SK-N-SH treated with all-trans-retinoic acid at 6 μM for 48 hours (cell line): ENCODE measurements around the gene ITIH6.
A peak's percentile ranks its signal among the peaks of the same experiment; 100 is the strongest.
"Not testable (repeated sequence)": the region's sequence is repeated elsewhere in the genome, so short reads cannot be mapped to it uniquely, and the experiment has no call there.

Source experiments
- ATAC-seq: fragments of 200-7000 bp; cut with Tn5 transposase; 3 replicates; pipeline ENCODE4 v1.9.1; 2020; ENCODE audit warnings: mild to moderate bottlenecking, moderate library complexity
- ARNTL ChIP-seq: fragments of 450-650 bp; formaldehyde crosslinking; IDR thresholded peaks from 2 replicates; pipeline ENCODE4 v1.5.0; 2020; ENCODE audit warnings: low read depth, mild to moderate bottlenecking, moderate library complexity, borderline replicate concordance
- BACH2 ChIP-seq: fragments of 250-450 bp; sonication (Bioruptor Pico); IDR thresholded peaks from 2 replicates; pipeline ENCODE4 v1.9.0; 2021; ENCODE audit warnings: mild to moderate bottlenecking, borderline replicate concordance
- CREB5 ChIP-seq: fragments of 250-450 bp; sonication (Bioruptor Pico); IDR thresholded peaks from 2 replicates; pipeline ENCODE4 v1.5.1; 2020; ENCODE audit warnings: low read depth, mild to moderate bottlenecking, moderate library complexity
- CSRNP3 ChIP-seq: fragments of 250-450 bp; sonication (Bioruptor Pico); IDR thresholded peaks from 2 replicates; pipeline ENCODE4 v1.5.1; 2021; ENCODE audit warnings: mild to moderate bottlenecking, moderate library complexity
- ESRRG ChIP-seq: fragments of 250-450 bp; sonication (Bioruptor Pico); IDR thresholded peaks from 2 replicates; pipeline ENCODE4 v1.6.1; 2021; ENCODE audit warnings: mild to moderate bottlenecking
- GLIS3 ChIP-seq: fragments of 250-450 bp; sonication (Bioruptor Pico); IDR thresholded peaks from 2 replicates; pipeline ENCODE4 v1.5.0; 2020; ENCODE audit warnings: mild to moderate bottlenecking, moderate library complexity
- ISL1 ChIP-seq: fragments of 250-450 bp; sonication (Bioruptor Pico); IDR thresholded peaks from 2 replicates; pipeline ENCODE4 v2.1.2; 2022; ENCODE audit warnings: mild to moderate bottlenecking, moderate library complexity
- OSR1 ChIP-seq: fragments of 250-450 bp; sonication (Bioruptor Pico); IDR thresholded peaks from 2 replicates; pipeline ENCODE4 v1.8.0; 2022; ENCODE audit warnings: moderate library complexity, mild to moderate bottlenecking, inconsistent platforms
- PATZ1 ChIP-seq: fragments of 250-450 bp; sonication (Bioruptor Pico); IDR thresholded peaks from 2 replicates; pipeline ENCODE4 v1.8.0; 2020; ENCODE audit warnings: mild to moderate bottlenecking, moderate library complexity, borderline replicate concordance
- POU6F1 ChIP-seq: fragments of 250-450 bp; sonication (Bioruptor Pico); IDR thresholded peaks from 2 replicates; pipeline ENCODE4 v1.8.0; 2021; ENCODE audit warnings: low read depth, mild to moderate bottlenecking, moderate library complexity, borderline replicate concordance
- PPARA ChIP-seq: fragments of 250-450 bp; sonication (Bioruptor Pico); IDR thresholded peaks from 2 replicates; pipeline ENCODE4 v1.5.0; 2020; ENCODE audit warnings: mild to moderate bottlenecking, borderline replicate concordance
- SNAI2 ChIP-seq: fragments of 250-450 bp; sonication (Bioruptor Pico); IDR thresholded peaks from 2 replicates; pipeline ENCODE4 v1.5.0; 2020; ENCODE audit warnings: mild to moderate bottlenecking, moderate library complexity
- TCF4 ChIP-seq: fragments of 250-450 bp; sonication (Bioruptor Pico); IDR thresholded peaks from 2 replicates; pipeline ENCODE4 v1.8.0; 2021; ENCODE audit warnings: mild to moderate bottlenecking, moderate library complexity, borderline replicate concordance
- TOX ChIP-seq: fragments of 250-450 bp; sonication (Bioruptor Pico); IDR thresholded peaks from 2 replicates; pipeline ENCODE4 v1.8.0; 2021; ENCODE audit warnings: mild to moderate bottlenecking, moderate library complexity, borderline replicate concordance
- ZC3H10 ChIP-seq: fragments of 250-450 bp; sonication (Bioruptor Pico); IDR thresholded peaks from 2 replicates; pipeline ENCODE4 v1.5.1; 2021; ENCODE audit warnings: mild to moderate bottlenecking, moderate library complexity
- ZFP3 ChIP-seq: fragments of 250-450 bp; sonication (Bioruptor Pico); IDR thresholded peaks from 2 replicates; pipeline ENCODE4 v1.5.0; 2020; ENCODE audit warnings: mild to moderate bottlenecking, moderate library complexity
- ZFP30 ChIP-seq: fragments of 450-650 bp; formaldehyde crosslinking; IDR thresholded peaks from 2 replicates; pipeline ENCODE4 v1.5.0; 2022; ENCODE audit warnings: mild to moderate bottlenecking, moderate library complexity
- ZNF8 ChIP-seq: fragments of 450-650 bp; formaldehyde crosslinking; IDR thresholded peaks from 2 replicates; pipeline ENCODE4 v1.5.0; 2020; ENCODE audit warnings: mild to moderate bottlenecking, moderate library complexity

The ITIH6 gene

GRCh38 chrX:54748626-54749025 is 49.4 kb downstream of the ITIH6 start (continued):
- TF ChIP-seq POU6F1 (CRISPR knock-in tag) (no peak), CREB5 (no peak), ZC3H10 (CRISPR knock-in tag) (no peak), ZFP3 (CRISPR knock-in tag) (no peak), SNAI2 (no peak), BACH2 (CRISPR knock-in tag) (no peak), TCF4 (CRISPR knock-in tag) (no peak)
- TF ChIP-seq, all 23 proteins: peak for 0

GRCh38 chrX:54747733-54748393 is 50.2 kb downstream of the ITIH6 start:
- no peak for TF ChIP-seq PATZ1 (CRISPR knock-in tag)
- TF ChIP-seq TCF4 (CRISPR knock-in tag): 0 out of 2 replicates have a peak, but pooled peaks have one; percentile 12
- ATAC-seq: no peak

- TF ChIP-seq ZFP3 (CRISPR knock-in tag): no peak
- ATAC-seq: no peak
These were observed 51.1 kb downstream of the ITIH6 start for GRCh38 chrX:54746928-54747327.

- TF ChIP-seq ARNTL: no peak
- TF ChIP-seq ISL1 (CRISPR knock-in tag): no peak
- no peak for TF ChIP-seq POU6F1 (CRISPR knock-in tag)
- no peak for TF ChIP-seq GLIS3
- TF ChIP-seq OSR1 (CRISPR knock-in tag): no peak
- no peak for TF ChIP-seq BACH2 (CRISPR knock-in tag)
- no peak for TF ChIP-seq ZFP3 (CRISPR knock-in tag)
- no peak for TF ChIP-seq SNAI2
- TF ChIP-seq TCF4 (CRISPR knock-in tag): no peak
- TF ChIP-seq ESRRG: no peak
- TF ChIP-seq ZFP30 (CRISPR knock-in tag): no peak
- no peak for TF ChIP-seq CSRNP3 (CRISPR knock-in tag)
- TF ChIP-seq TOX (CRISPR knock-in tag): no peak
- TF ChIP-seq ZNF8 (CRISPR knock-in tag): no peak
- TF ChIP-seq ZC3H10 (CRISPR knock-in tag): no peak
- no peak for TF ChIP-seq PPARA (CRISPR knock-in tag)
- no peak for ATAC-seq
These were observed 52.4 kb downstream of the ITIH6 start for GRCh38 chrX:54745676-54746075.

GRCh38 chrX:54738567-54738966 is 59.5 kb downstream of the ITIH6 start:
- not testable (repeated sequence) for ATAC-seq

GRCh38 chrX:54736298-54736942 is 61.6 kb downstream of the ITIH6 start:
- ATAC-seq: not testable (repeated sequence)
